ACC112 (cell line): Measurements from ENCODE around the gene SPTBN5.

Experiments used
- H2AFZ ChIP-seq: fragments of 200-600 bp; sonication (generic); one replicate; pipeline ENCODE4 v1.6.0; 2017; ENCODE audit warnings: antibody characterized with exemption, low read length; ENCODE audit not compliant: unreplicated experiment
- H3K27ac ChIP-seq: fragments of 200-600 bp; sonication (generic); 2 replicates; pipeline ENCODE4 v1.5.1; 2014; ENCODE audit warnings: low read depth, mild to moderate bottlenecking, antibody characterized with exemption, low read length, moderate library complexity
- H3K27me3 ChIP-seq: fragments of 200-600 bp; sonication (generic); 2 replicates; pipeline ENCODE4 v1.6.1; 2014; ENCODE audit warnings: mild to moderate bottlenecking, antibody characterized with exemption, low read length, moderate library complexity, mixed read lengths; ENCODE audit not compliant: insufficient read depth
- H3K36me3 ChIP-seq: fragments of 200-600 bp; sonication (generic); 2 replicates; pipeline ENCODE4 v1.6.1; 2016; ENCODE audit warnings: mild to moderate bottlenecking, antibody characterized with exemption, low read length, moderate library complexity, mixed read lengths; ENCODE audit not compliant: insufficient read depth
- H3K4me1 ChIP-seq: fragments of 200-600 bp; sonication (generic); one replicate; pipeline ENCODE4 v1.6.1; 2016; ENCODE audit warnings: low read length, mixed read lengths; ENCODE audit not compliant: insufficient read depth, unreplicated experiment, control insufficient read depth
- H3K4me3 ChIP-seq: fragments of 200-600 bp; sonication (generic); 2 replicates; pipeline ENCODE4 v1.5.1; 2014; ENCODE audit warnings: mild to moderate bottlenecking, low read depth, low read length
- H3K79me2 ChIP-seq: fragments of 200-600 bp; sonication (generic); one replicate; pipeline ENCODE4 v1.6.0; 2016; ENCODE audit warnings: low read length; ENCODE audit not compliant: control insufficient read depth, unreplicated experiment, insufficient read depth

The SPTBN5 gene

DNA sequence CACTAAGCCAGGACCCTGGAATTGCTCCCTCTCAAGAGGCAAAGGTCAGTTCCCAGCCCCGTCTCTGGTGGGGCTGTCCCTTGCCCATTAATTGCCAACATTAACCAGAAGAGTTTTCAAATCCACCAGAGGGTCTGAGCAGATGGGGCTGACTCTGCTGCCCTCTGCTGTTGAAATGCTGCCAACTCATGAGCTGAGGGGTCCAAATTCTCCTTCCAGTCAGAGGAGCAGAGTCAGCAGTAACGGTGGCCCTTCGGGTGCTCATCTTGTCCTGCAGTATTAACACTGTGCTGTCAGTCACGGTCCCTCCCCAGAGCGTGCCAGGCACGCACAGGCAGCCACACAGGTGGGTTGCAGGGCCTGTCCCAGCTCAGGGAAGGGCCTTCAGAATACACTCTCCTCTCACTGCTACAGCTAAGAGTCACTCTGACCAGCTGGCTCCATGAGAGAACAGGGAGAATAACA, 10.7 kb upstream of the SPTBN5 start:
- no peaks in the 10 kb centered on the region for H3K79me2 ChIP-seq
- no peak overlapping the region for H3K27ac ChIP-seq
- no peaks in the 10 kb centered on the region for H3K27me3 ChIP-seq
- H2AFZ ChIP-seq: no peak overlapping the region
- H3K4me1 ChIP-seq: no peaks in the 10 kb centered on the region
- H3K36me3 ChIP-seq: peaks cover 17% of the 10 kb centered on the region; the same call in 1 of the 2 replicates
- H3K4me3 ChIP-seq: no peak overlapping the region

- H3K36me3 ChIP-seq: peaks cover 17% of the 10 kb centered on the region; the same call in 1 of the 2 replicates
- no peak overlapping the region for H3K4me3 ChIP-seq
- no peaks in the 10 kb centered on the region for H3K79me2 ChIP-seq
- H3K4me1 ChIP-seq: no peaks in the 10 kb centered on the region
- no peak overlapping the region for H2AFZ ChIP-seq
- no peak overlapping the region for H3K27ac ChIP-seq
- no peaks in the 10 kb centered on the region for H3K27me3 ChIP-seq
These were observed 9.9 kb upstream of the SPTBN5 start for GRCh38 chr15:41903782-41904181.

DNA sequence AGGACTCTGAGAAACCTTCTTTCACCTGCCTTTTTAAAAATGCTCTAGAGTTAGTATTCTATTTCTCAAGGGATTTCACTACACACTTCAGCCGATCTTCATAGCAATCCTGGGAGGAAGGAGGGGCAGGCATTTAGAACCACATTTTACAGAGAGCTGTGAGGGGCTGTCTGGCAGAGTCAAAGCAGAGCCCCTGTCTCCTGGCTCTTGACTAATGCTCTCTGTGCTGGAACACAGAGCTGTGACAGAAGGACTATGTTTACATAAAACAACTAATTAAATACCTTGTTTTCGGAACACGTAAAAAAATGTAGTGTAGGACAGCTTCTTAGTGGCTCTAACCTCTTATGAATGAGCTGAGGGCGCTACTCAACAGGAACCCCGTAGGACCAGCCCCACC, 7.6 kb upstream of the SPTBN5 start:
- Histone ChIP-seq H3K36me3 (peaks cover 6% of the 10 kb centered on the region; the same call in 1 of the 2 replicates), H3K4me3 (no peak overlapping the region), H3K27me3 (no peaks in the 10 kb centered on the region), H2AFZ (no peak overlapping the region), H3K4me1 (no peaks in the 10 kb centered on the region), H3K27ac (no peak overlapping the region), H3K79me2 (no peaks in the 10 kb centered on the region)

DNA sequence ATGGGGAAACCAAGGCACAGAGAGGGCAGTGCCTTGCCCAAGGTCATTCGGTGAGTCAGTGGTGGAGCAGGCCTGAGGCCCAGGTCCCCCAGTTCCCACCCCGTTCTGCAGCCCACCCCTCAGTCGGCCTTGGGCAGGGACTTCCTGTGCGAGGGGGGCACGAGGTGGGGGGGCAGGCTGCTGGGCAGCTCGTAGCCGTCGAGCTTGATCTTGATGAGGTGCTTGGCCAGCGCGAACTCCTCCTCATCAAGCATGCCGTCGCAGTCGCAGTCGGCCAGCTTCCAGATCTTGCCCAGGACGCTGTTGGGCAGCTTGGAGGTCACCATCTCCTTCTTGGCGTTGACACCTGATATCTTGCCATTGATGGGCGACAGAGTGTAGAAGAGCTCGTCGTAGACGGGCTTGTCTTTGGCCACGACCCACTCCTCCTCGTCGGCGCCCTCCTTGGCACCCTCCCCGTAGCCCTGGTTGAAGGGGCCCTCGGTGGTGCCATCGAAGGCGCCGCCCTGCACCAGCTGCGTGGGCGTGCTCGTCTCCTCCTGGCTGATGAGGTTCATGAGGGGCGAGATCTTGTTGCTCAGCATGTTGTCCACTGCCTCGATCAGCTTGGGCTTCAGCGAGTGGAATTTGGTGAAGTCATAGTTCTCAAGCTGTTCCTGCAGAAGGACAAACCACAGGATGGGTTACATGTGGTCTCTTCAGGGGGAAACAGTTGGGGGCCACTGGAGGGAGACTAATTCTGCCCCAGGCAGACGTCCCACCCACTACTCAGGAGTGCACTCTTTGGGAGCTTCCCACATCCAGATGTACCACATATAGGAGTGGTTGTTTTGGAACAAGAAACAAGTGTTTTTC, 6.9 kb upstream of the SPTBN5 start:
- Histone ChIP-seq H3K36me3 (0 out of 2 replicates have a peak, but pooled peaks cover 3% of the 10 kb centered on the region), H3K27ac (no peak overlapping the region), H3K4me1 (no peaks in the 10 kb centered on the region), H2AFZ (no peak overlapping the region), H3K4me3 (no peak overlapping the region), H3K27me3 (no peaks in the 10 kb centered on the region), H3K79me2 (no peaks in the 10 kb centered on the region)

- Histone ChIP-seq H3K4me1 (peaks cover 3% of the 10 kb centered on the region), H3K27ac (no peak overlapping the region), H3K4me3 (no peak overlapping the region), H3K27me3 (no peaks in the 10 kb centered on the region), H2AFZ (no peak overlapping the region), H3K36me3 (0 out of 2 replicates have a peak, but pooled peaks cover 3% of the 10 kb centered on the region), H3K79me2 (no peaks in the 10 kb centered on the region)
These were observed 6.1 kb upstream of the SPTBN5 start for GRCh38 chr15:41899854-41900442.

GRCh38 chr15:41897363-41897799, 3.5 kb upstream of the SPTBN5 start:
- Histone ChIP-seq H2AFZ (no peak overlapping the region), H3K4me1 (peaks cover 16% of the 10 kb centered on the region), H3K36me3 (0 out of 2 replicates have a peak, but pooled peaks cover 3% of the 10 kb centered on the region), H3K27me3 (no peaks in the 10 kb centered on the region), H3K79me2 (no peaks in the 10 kb centered on the region), H3K27ac (no peak overlapping the region), H3K4me3 (no peak overlapping the region)

DNA sequence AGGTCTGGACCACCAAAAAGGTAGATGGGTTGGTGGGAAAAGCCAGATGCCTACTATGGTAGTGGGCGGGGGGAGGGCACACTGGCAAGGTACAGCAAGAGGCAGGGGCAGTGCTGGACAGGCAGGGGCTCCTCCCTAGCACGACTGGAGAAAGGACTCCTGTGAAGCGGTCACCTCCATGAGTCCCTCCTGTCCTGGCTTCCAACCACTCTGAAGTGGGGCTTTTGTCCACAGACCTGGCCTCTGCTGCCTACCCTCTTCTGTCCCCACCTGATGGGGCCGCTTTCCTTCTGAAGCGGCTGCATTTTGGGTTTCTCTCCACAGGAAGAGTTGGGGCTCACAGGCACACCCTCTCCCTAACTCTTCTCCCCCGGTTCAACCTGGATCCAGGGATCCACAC, 2.7 kb upstream of the SPTBN5 start:
- Histone ChIP-seq H3K79me2 (no peaks in the 10 kb centered on the region), H2AFZ (no peak overlapping the region), H3K4me3 (no peak overlapping the region), H3K4me1 (peaks cover 16% of the 10 kb centered on the region), H3K36me3 (0 out of 2 replicates have a peak, but pooled peaks cover 3% of the 10 kb centered on the region), H3K27me3 (no peaks in the 10 kb centered on the region), H3K27ac (no peak overlapping the region)

DNA sequence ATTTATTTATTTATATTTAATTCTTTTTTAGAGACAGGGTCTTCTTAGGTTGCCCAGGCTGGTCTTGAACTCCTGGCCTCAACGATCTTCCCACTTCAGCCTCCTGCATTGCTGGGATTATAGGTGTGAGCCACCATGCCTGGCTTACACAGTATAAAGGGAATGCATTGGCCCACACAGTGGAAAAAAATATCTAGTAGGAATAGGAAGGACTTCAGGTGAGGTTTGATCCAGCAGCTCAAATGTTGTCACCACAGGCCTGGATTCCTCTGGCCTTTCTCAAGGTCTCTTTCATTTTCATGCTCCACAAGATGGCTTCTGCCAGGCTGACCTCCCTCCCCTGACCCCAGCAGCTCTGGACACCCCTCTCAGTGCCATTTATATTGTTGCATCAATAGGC, 2.1 kb upstream of the SPTBN5 start:
- no peak overlapping the region for H3K27ac ChIP-seq
- H3K79me2 ChIP-seq: no peaks in the 10 kb centered on the region
- 0 out of 2 replicates have a peak, but pooled peaks cover 3% of the 10 kb centered on the region for H3K36me3 ChIP-seq
- no peak overlapping the region for H2AFZ ChIP-seq
- H3K27me3 ChIP-seq: no peaks in the 10 kb centered on the region
- H3K4me1 ChIP-seq: peaks cover 16% of the 10 kb centered on the region
- no peak overlapping the region for H3K4me3 ChIP-seq

GRCh38 chr15:41895491-41895890, 1.6 kb upstream of the SPTBN5 start:
- no peak overlapping the region for H3K4me3 ChIP-seq
- H3K4me1 ChIP-seq: peaks cover 16% of the 10 kb centered on the region
- no peaks in the 10 kb centered on the region for H3K79me2 ChIP-seq
- H3K36me3 ChIP-seq: 0 out of 2 replicates have a peak, but pooled peaks cover 3% of the 10 kb centered on the region
- H2AFZ ChIP-seq: no peak overlapping the region
- H3K27ac ChIP-seq: no peak overlapping the region
- no peaks in the 10 kb centered on the region for H3K27me3 ChIP-seq

DNA sequence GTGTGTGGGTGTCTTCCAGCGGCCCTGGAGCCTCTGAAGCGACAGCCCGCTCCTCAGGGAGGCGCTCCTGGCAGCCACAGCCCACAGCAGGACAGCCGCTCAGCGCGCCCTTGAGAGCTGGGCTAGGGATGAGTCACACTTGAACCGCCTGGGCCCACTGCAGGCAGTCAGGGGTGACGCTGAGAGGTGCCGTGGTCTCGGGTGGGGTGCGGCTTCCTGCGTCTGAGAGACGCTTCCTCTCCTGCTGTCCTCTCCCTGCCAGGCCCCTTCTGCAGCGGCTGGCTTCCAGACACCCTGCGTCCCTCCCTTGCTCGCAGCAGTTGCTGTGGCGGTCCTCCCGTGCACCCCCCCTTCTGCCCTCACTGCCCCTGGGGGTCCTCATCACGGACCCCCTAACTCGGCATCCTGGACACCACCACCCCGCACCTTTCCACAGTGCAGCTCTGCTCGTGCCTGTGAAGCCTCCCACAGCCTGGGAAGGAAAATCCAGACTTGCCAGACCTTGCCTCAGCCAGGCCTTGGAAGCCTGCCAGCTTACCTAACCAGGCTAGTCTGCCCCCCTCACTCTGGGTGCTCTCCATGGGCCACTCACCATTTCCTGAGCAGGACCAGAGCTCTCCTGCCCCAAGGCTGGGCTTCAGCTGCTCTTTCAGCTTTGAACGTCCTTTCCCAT, 1.1 kb upstream of the SPTBN5 start:
- no peaks in the 10 kb centered on the region for H3K79me2 ChIP-seq
- no peak overlapping the region for H2AFZ ChIP-seq
- no peak overlapping the region for H3K4me3 ChIP-seq
- H3K27me3 ChIP-seq: no peaks in the 10 kb centered on the region
- H3K27ac ChIP-seq: no peak overlapping the region
- H3K4me1 ChIP-seq: peaks cover 16% of the 10 kb centered on the region
- H3K36me3 ChIP-seq: 0 out of 2 replicates have a peak, but pooled peaks cover 3% of the 10 kb centered on the region
